ENCODE measurements around the gene TLE1.
"Not testable (repeated sequence)": the region's sequence is repeated elsewhere in the genome, so short reads cannot be mapped to it uniquely, and the experiment has no call there.

The TLE1 gene

GRCh38 chr9:81652058-81652687 is 37.2 kb downstream of the TLE1 start:
- no peak for DNase-seq

GRCh38 chr9:81650586-81651515 is 38.5 kb downstream of the TLE1 start:
- no peak for DNase-seq

GRCh38 chr9:81649475-81650240 is 39.7 kb downstream of the TLE1 start:
- no peak for DNase-seq

- no peak for DNase-seq
These were observed 40.5 kb downstream of the TLE1 start for GRCh38 chr9:81648891-81649290.

- no peak for DNase-seq
These were observed 43.0 kb downstream of the TLE1 start for GRCh38 chr9:81646337-81646736.

- DNase-seq = not testable (repeated sequence)
These were observed 44.8 kb downstream of the TLE1 start for GRCh38 chr9:81644513-81644912.

DNA sequence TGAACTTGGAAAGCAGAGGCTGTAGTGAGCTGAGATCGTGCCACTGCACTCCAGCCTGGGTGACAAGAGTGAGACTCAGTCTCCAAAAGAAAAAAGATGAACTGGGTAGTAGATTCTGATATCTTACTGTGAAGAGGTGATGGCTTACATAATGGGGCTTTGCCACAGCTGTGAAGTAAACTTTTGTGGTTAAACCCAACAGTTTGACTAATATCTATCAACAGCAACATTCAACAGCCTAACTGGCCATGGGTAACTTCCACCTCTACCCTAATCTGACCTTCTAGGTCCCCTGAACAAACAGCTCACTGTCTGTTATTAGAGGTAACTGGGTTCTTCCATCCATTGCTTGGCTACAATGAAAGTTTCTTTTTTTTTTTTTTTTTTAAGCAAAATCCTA is 52.1 kb downstream of the TLE1 start:
- no peak for DNase-seq

GRCh38 chr9:81636255-81636599 is 53.1 kb downstream of the TLE1 start:
- DNase-seq = no peak

GRCh38 chr9:81635521-81636254 is 53.7 kb downstream of the TLE1 start:
- no peak for DNase-seq

DNA sequence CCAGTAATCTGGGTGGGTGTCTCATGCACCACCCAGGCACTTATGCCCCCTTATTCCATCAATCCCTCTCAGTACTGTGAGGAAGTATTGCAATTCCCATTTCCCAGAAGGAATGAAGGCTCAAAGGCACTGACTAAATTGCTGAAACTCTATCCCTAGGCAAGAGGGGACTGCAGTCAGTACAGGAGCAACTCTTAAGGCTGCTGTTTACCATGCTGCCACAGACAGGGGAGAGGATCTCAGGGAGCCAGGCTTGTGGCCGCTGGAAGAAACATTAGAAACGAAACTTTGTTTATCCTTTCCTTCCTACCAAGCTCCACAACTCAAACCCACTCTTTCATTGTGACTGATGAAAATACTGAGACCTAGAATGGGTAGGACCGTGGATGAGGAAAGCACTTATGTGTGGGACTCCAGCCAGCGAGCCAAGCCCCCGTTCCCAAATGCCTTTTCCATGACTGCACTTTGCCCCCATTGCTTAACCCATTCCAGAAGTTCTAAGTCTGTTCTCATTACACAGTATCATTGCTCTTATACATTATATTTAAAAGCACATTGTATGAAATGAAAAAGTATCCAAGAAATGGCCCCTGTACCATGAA is 54.3 kb downstream of the TLE1 start:
- no peak for DNase-seq

DNA sequence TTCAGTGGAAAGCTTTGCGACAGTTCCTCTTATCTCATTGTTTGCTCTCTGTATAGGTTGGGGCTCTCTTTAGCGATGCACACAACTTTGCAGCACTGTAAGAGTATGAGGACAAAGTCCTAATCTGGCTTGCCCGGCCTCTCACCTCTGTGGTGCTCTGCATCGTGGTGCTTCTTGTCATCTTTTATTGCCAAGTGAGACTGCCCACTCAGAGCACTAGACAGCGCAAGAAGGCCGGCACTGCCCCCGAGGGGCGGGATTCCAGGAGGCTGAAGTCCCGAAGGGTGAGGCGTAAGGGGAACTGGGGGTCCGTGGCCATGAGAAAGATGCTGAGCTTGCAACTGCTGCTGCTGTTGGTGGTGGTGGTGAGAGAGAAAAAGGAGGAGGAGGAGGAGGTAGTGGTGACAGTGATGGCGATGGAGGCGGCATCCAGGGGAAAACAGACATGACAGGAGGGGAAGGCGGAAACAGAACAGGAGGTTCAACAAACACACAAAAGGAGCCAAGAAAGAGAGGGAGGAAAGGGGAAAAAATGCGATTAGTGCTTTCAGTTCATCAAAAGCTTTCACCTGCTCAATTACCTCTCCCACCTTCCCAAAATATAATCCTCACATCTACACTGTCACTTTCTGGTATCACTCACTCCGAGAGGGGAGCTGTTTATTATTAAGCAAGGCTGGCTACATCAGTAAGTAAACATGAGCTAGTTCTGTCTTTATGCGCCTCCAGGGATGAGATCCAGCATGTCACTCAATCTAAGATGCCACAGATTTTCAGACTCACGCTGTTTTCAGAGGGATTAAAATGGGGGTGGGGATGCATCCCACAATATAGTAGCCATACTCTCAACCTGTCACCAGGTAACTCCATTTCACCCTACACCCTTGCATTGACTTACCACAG is 55.1 kb downstream of the TLE1 start:
- no peak for DNase-seq

GRCh38 chr9:81632599-81632998 is 56.7 kb downstream of the TLE1 start:
- DNase-seq = no peak

DNA sequence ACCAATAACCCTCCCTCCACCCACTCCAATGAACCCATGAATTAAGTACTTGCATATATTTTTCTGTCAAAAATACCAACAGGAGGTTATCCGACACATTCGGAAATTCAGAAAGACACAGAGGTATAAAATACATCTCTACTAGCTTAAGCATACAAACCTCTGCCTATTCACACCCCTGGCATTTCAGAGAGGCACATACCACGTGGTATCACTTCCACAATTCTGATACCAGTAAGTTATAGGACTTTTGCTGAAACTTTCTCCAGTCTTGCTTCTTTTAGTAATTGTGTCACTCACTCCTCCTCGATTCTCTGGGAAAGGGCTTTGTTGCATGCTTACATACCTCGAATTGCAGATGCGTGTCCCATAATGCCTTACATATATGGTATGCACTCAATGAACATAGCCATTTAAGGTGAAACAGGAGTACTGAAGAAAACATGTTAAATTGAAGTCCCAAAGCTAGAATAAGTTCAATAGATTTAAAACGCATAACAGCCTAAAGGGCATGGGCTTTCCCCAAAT is 58.1 kb downstream of the TLE1 start:
- DNase-seq = no peak

DNA sequence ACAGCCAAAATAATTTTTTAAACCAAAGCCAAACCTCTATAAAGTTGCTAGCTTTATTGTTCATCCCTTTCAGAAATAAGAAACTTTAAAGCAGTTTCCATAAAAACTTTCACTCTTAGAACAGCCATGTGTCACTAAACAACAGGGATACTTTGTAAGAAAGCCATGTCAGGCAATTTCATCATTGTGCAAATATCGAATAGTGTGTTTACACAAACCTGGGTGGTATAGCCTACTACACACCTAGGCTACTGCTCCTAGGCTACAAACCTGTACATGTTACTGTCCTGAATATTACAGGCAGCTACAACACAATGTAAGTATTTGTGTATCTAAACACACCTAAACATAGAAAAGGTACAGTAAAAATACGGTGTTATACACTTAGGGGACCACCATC is 59.9 kb downstream of the TLE1 start:
- no peak for DNase-seq

GRCh38 chr9:81628897-81629296 is 60.5 kb downstream of the TLE1 start:
- no peak for DNase-seq

- no peak for DNase-seq
These were observed 61.9 kb downstream of the TLE1 start for GRCh38 chr9:81627481-81627880.

DNA sequence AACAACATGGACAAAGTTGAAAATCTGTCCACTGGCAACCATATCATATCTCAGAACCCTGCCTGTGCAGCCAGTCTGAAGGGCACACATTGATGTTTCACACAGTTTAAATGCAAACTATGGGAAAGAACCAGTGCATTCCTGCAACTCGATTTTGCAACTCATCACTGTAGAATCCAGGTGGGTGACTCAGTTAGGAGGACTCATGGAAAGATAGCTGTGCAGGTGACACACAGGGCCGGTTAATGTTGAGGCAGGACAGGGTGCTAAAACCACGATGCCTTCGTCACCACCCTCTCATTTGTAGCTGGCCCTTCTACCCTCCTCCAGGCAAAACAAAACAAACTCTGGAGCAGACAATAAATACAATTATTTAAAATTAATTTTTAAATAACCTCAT is 62.8 kb downstream of the TLE1 start:
- no peak for DNase-seq

DNA sequence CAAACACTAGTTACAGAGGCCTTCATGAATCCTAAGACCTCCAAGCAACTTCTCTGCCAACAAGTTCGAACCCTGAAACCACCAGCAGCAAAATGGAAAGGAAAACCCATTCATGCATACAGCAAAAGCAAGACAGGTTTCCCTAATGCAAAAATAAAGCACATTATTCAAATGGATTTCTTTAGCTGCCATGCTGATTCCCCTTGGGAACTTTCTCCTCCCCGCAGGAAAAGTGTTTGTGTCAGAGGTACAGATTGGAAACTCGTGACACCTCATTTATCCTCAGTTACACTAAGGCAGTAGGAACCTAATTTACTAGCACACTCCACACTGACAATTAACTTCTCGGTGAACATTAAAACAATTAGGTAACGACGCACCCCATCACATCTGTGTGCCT is 63.4 kb downstream of the TLE1 start:
- no peak for DNase-seq

DNA sequence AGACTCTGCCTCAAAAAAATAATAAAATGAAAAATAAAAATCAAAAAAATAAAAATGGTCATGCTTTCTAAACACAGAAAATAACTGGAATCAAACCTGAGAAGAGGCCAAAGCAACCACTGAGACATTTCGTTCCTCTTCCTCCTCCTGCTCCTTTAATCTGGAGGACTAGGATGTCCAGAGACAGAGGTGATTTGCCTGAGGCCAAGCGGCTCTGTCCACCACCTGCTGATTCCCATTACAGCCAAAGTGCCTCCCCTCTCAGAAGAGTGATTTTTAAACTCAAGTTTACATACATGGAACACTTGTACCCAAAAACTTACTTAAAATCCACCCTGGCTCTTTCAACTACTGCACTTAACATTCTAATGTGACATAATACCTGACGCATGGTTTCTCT is 65.6 kb downstream of the TLE1 start:
- DNase-seq = no peak

GRCh38 chr9:81622471-81623255 is 66.7 kb downstream of the TLE1 start:
- no peak for DNase-seq
